ENCODE measurements around the gene THBS3. TPM values are rescaled to one million over a fixed set of nuclear protein-coding genes. Genes with fewer than 3 reads are reported as not detected.
"Not testable (repeated sequence)": the region's sequence is repeated elsewhere in the genome, so short reads cannot be mapped to it uniquely, and the experiment has no call there.

The THBS3 gene
- total and polyA plus RNA-seq, 2 donors (not counting 1 experiment from before 2014, with no cell fraction given), result 36.8 to 39.6 TPM

DNA sequence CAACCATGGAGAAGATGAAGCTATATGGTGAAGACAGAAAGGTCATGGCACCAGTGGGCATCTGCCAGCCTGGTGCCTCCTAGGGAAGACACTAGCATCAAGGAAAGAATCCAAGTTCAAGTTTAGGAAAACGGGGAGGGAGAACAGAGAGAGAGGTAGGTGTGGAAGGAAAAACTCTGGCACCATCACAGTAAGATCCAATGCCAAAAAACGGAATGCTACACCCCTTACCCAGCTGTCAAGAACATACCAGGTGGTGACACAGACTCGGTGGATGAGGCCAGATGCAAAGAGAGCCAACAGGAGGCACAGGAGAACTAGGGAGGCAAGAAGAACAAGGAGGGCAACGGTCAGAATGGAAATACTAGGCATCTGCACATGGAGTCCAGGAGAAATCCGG lies 38.2 kb downstream of the THBS3 start:
- peaks cover 3% of the 10 kb centered on the region for H3K27me3 ChIP-seq (ENCODE audit: control insufficient read depth, insufficient read depth, low read length)
- no peaks in the 10 kb centered on the region for H4K20me1 ChIP-seq (ENCODE audit: control insufficient read depth, extremely low read depth, insufficient read depth, low read length)
- H2AFZ ChIP-seq (ENCODE audit: low read length), result no peak overlapping the region
- H3K79me2 ChIP-seq (ENCODE audit: control insufficient read depth, insufficient read depth, low read length), result peaks cover 11% of the 10 kb centered on the region
- H3K4me3 ChIP-seq (replicated peaks in 1 of 4; ENCODE audit: control extremely low read depth in 1 of 4, insufficient read depth in 1 of 4, low read depth in 3 of 4, low read length in 4 of 4), result no peak overlapping the region
- no peak overlapping the region for H3K27ac ChIP-seq (ENCODE audit: insufficient read depth, low read length)
- no peak for DNase-seq (ENCODE audit: low read depth in 2 of 2)
- peaks cover 2% of the 10 kb centered on the region for H3K36me3 ChIP-seq (ENCODE audit: control insufficient read depth, insufficient read depth, low read length)
- H3K9ac ChIP-seq (ENCODE audit: insufficient read depth, low read length), result no peak overlapping the region
- H3K9me3 ChIP-seq (ENCODE audit: control insufficient read depth, insufficient read depth, low read depth, low read length), result no peaks in the 10 kb centered on the region
- peaks cover 8% of the 10 kb centered on the region for H3K4me1 ChIP-seq (ENCODE audit: control insufficient read depth, extremely low read depth, insufficient read depth, low read length)
- TF ChIP-seq EZH2 (IDR thresholded peaks at IDR 0.05; ENCODE audit: low read length, missing control alignments), result no peak
- TF ChIP-seq, protein P1, sequence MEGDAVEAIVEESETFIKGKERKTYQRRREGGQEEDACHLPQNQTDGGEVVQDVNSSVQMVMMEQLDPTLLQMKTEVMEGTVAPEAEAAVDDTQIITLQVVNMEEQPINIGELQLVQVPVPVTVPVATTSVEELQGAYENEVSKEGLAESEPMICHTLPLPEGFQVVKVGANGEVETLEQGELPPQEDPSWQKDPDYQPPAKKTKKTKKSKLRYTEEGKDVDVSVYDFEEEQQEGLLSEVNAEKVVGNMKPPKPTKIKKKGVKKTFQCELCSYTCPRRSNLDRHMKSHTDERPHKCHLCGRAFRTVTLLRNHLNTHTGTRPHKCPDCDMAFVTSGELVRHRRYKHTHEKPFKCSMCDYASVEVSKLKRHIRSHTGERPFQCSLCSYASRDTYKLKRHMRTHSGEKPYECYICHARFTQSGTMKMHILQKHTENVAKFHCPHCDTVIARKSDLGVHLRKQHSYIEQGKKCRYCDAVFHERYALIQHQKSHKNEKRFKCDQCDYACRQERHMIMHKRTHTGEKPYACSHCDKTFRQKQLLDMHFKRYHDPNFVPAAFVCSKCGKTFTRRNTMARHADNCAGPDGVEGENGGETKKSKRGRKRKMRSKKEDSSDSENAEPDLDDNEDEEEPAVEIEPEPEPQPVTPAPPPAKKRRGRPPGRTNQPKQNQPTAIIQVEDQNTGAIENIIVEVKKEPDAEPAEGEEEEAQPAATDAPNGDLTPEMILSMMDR (conservative IDR thresholded peaks at IDR 0.05 in 1 of 2, IDR thresholded peaks at IDR 0.05 in 1 of 2; ENCODE audit: low read depth in 1 of 2, low read length in 2 of 2), result no peak
- no peak overlapping the region for H3K4me2 ChIP-seq (ENCODE audit: extremely low read depth, insufficient read depth, low read length)

DNA sequence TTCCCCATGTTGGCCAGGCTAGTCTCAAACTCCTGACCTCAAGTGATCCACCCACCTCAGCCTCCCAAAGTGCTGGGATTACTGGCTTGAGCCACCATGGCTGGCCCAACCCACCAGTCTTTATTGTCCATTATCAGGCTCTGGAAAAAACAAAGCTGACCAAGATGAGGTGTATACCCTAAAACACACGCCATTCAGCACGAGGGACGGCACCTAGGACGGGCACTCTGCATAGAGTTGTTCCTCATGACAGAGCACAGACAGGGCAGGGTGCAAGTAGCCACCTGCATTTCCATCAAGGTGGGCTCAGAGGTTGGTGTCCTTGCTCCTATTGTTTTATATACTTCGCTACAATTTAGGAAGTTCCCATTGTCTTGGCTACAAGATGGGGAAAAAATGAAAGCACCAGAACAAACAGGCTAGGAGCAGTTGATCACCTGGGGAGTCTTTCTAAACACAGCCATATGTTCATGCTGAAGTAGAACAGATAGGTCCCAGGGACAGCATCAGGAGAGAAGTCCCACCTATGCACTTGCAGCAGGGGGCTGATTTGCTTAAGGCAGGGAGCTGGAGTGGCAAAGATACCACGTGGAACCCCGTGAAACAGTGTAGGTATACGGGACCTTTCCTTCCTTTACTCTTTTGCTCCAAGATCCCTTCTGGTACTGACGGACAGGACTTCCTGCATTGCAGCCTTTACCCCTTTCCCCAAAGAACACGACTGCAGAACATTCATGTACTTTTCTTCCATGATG lies 39.1 kb downstream of the THBS3 start:
- H3K27me3 ChIP-seq (ENCODE audit: control insufficient read depth, insufficient read depth, low read length), result peaks cover 3% of the 10 kb centered on the region
- H3K79me2 ChIP-seq (ENCODE audit: control insufficient read depth, insufficient read depth, low read length), result peaks cover 11% of the 10 kb centered on the region
- H2AFZ ChIP-seq (ENCODE audit: low read length), result no peak overlapping the region
- no peaks in the 10 kb centered on the region for H4K20me1 ChIP-seq (ENCODE audit: control insufficient read depth, extremely low read depth, insufficient read depth, low read length)
- no peak overlapping the region for H3K27ac ChIP-seq (ENCODE audit: insufficient read depth, low read length)
- no peak overlapping the region for H3K9ac ChIP-seq (ENCODE audit: insufficient read depth, low read length)
- DNase-seq (ENCODE audit: low read depth in 2 of 2), result no peak
- H3K9me3 ChIP-seq (ENCODE audit: control insufficient read depth, insufficient read depth, low read depth, low read length), result no peaks in the 10 kb centered on the region
- peaks cover 8% of the 10 kb centered on the region for H3K4me1 ChIP-seq (ENCODE audit: control insufficient read depth, extremely low read depth, insufficient read depth, low read length)
- TF ChIP-seq, protein P1 (conservative IDR thresholded peaks at IDR 0.05 in 1 of 2, IDR thresholded peaks at IDR 0.05 in 1 of 2; ENCODE audit: low read depth in 1 of 2, low read length in 2 of 2), result no peak
- no peak for TF ChIP-seq EZH2 (IDR thresholded peaks at IDR 0.05; ENCODE audit: low read length, missing control alignments)
- no peak overlapping the region for H3K4me2 ChIP-seq (ENCODE audit: extremely low read depth, insufficient read depth, low read length)
- peaks cover 2% of the 10 kb centered on the region for H3K36me3 ChIP-seq (ENCODE audit: control insufficient read depth, insufficient read depth, low read length)
- no peak overlapping the region for H3K4me3 ChIP-seq (replicated peaks in 1 of 4; ENCODE audit: control extremely low read depth in 1 of 4, insufficient read depth in 1 of 4, low read depth in 3 of 4, low read length in 4 of 4)

GRCh38 chr1:155168105-155168445 lies 39.6 kb downstream of the THBS3 start:
- H3K36me3 ChIP-seq (ENCODE audit: control insufficient read depth, insufficient read depth, low read length); H3K9me3 ChIP-seq (ENCODE audit: control insufficient read depth, insufficient read depth, low read depth, low read length); H3K27ac ChIP-seq (ENCODE audit: insufficient read depth, low read length); H3K4me2 ChIP-seq (ENCODE audit: extremely low read depth, insufficient read depth, low read length); H3K4me1 ChIP-seq (ENCODE audit: control insufficient read depth, extremely low read depth, insufficient read depth, low read length); H3K27me3 ChIP-seq (ENCODE audit: control insufficient read depth, insufficient read depth, low read length); H3K4me3 ChIP-seq (replicated peaks in 1 of 4; ENCODE audit: control extremely low read depth in 1 of 4, insufficient read depth in 1 of 4, low read depth in 3 of 4, low read length in 4 of 4); H3K9ac ChIP-seq (ENCODE audit: insufficient read depth, low read length); H4K20me1 ChIP-seq (ENCODE audit: control insufficient read depth, extremely low read depth, insufficient read depth, low read length); DNase-seq (ENCODE audit: low read depth in 2 of 2); H2AFZ ChIP-seq (ENCODE audit: low read length): not testable (repeated sequence)
- H3K79me2 ChIP-seq (ENCODE audit: control insufficient read depth, insufficient read depth, low read length), result peaks cover 11% of the 10 kb centered on the region

All from fibroblast of lung (primary cell).